Measurements from ENCODE around the gene BRMS1. TPM values are rescaled to one million over a fixed set of nuclear protein-coding genes. Genes with fewer than 3 reads are reported as not detected.

Gene BRMS1
- total and polyA plus RNA-seq, 2 experiments from 2014 or later, result 59.1 to 61.7 TPM

- no peaks in the 10 kb centered on the region for H3K79me2 ChIP-seq (replicated peaks; ENCODE audit: insufficient read depth)
- Mint-ChIP-seq H3K9me3 (no peaks in the 10 kb centered on the region), H3K27me3 (ENCODE audit: insufficient read depth, low read depth, poor library complexity) (peaks cover 8% of the 10 kb centered on the region), H3K4me3 (no peak overlapping the region; the same call in 2 of the 3 replicates), H3K27ac (peak overlapping the region; percentile 56; the same call in 1 of the 2 replicates), H3K4me1 (peaks cover 18% of the 10 kb centered on the region), H3K36me3 (ENCODE audit: low read depth) (peaks cover 19% of the 10 kb centered on the region)
- no peaks in the 10 kb centered on the region for H3K9me2 ChIP-seq (ENCODE audit: insufficient read depth)
- peaks cover 16% of the 10 kb centered on the region; the same call in 1 of the 2 replicates for H3K4me1 ChIP-seq (ENCODE audit: insufficient read depth)
- DNase-seq (ENCODE audit: low spot score) (no peak), ATAC-seq (no peak)
- H3K27ac ChIP-seq (ENCODE audit: low read depth), result peak overlapping the region; percentile 76; the same call in 1 of the 2 replicates
- H3K27me3 ChIP-seq (ENCODE audit: insufficient read depth), result no peaks in the 10 kb centered on the region
- TF ChIP-seq EZH2phosphoT487 (IDR thresholded peaks at IDR 0.05; ENCODE audit: unreplicated experiment), result no peak
- no peak for TF ChIP-seq ZNF462 (CRISPR knock-in tag; IDR thresholded peaks at IDR 0.05)
- no peak for TF ChIP-seq POLR2AphosphoS5 (IDR thresholded peaks at IDR 0.05; ENCODE audit: low read depth)
- TF ChIP-seq CREB1 (CRISPR knock-in tag; IDR thresholded peaks at IDR 0.05; ENCODE audit: low read depth), result no peak
- no peak overlapping the region for H2AFZ ChIP-seq
- H3F3A ChIP-seq (replicated peaks; ENCODE audit: low read depth), result 0 out of 2 replicates have a peak, but pooled peaks cover 6% of the 10 kb centered on the region
- H3K4me3 ChIP-seq, result no peak overlapping the region
- no peaks in the 10 kb centered on the region; the same call in 1 of the 2 replicates for H3K36me3 ChIP-seq (ENCODE audit: insufficient read depth)
- H4K20me1 ChIP-seq (replicated peaks; ENCODE audit: insufficient read depth), result no peaks in the 10 kb centered on the region; the same call in 1 of the 2 replicates
- H3K4me2 ChIP-seq, result no peak overlapping the region
These were observed 7.6 kb downstream of the BRMS1 start for GRCh38 chr11:66337103-66337899.

Data from GM23338 (cell line).